HG03108 (cell line): ENCODE results near the gene LGALS7B.
"Not testable (repeated sequence)": the region's sequence is repeated elsewhere in the genome, so short reads cannot be mapped to it uniquely, and the experiment has no call there.

ENCODE experiments used
- ATAC-seq: cut with Tn5 transposase; IDR thresholded peaks from one replicate; pipeline ENCODE4 v1.9.1; 2021; ENCODE audit warnings: moderate library complexity; ENCODE audit not compliant: unreplicated experiment

Gene LGALS7B

DNA sequence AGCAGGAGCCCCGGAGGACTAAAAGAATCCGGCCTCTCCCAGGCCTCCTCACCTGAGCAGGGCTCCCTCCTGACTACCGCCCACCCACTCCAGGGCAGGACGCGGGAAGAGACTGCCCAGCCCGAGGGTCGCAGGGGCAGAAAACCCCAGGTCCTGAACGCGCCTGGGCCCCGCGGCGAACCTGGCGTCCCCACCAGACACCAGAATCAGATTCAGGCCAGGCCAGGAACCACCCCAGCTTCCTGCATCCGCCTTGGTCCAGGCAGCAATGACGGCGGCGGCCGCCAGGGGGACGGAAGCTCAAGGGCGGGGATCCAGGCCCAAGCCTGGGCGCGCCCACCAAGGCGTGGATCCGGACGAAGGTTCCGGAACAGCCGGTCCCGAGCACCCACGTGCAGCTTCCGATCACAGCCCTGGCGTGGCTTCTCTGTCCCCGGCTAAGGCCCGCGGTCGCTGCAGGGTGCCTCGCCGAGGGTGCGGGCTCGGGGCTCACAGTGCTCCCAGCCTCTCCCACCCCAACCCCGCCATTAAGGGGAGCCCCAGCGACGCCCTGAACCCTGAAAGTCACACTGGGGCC is 19.3 kb upstream of the LGALS7B start:
- peak; percentile 69 for ATAC-seq

DNA sequence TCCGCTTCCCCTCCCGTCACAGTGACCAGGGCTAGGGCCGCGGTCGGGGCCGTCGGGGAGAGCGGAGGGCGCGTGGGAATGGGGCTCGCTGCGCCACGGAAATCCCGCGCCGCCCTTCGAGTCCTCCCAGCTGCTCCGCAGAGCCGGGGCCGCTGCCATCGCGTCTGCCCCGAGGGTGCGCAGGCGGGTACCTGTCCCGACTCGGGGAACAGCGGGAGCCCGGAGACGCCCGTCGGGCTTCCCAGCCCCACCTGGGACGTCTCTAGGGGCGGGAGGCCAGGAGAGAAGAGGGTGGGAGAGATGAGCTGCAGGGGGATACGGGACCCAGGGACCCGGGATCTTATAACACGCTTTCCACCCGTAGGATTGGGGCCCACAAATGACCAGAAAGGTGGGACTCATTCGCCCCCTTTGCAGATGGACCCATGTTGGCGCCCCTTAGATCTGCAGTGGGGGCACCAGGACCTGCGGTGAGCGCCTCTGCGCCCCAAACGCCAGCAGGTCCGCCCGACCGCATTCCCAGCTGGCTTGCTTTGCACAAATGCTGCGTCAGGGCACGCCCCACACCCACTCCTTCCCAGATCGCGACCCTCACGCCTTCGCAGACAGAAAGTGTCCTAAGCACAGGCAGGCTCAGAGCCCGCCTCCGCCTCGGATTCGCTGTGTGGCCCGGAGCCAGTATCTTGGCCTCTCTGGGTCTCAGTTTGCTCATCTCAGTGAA is 18.6 kb upstream of the LGALS7B start:
- not testable (repeated sequence) for ATAC-seq

DNA sequence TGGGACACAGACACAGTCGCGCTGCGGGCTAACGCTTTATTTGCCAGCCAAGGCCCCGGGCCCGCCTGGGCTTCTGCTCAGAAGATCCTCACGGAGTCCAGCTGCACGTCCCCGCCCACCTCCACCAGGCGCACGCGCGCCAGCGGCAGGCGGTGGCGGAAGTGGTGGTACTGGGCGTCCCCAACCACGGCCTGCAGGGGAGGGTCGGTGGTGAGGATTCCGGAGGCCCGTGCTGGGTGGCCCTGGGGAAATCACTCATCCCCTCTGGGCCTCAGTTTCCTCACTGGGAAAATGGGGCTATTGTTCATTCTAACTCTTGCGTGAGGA is 18.1 kb upstream of the LGALS7B start:
- ATAC-seq = peak; percentile 61

DNA sequence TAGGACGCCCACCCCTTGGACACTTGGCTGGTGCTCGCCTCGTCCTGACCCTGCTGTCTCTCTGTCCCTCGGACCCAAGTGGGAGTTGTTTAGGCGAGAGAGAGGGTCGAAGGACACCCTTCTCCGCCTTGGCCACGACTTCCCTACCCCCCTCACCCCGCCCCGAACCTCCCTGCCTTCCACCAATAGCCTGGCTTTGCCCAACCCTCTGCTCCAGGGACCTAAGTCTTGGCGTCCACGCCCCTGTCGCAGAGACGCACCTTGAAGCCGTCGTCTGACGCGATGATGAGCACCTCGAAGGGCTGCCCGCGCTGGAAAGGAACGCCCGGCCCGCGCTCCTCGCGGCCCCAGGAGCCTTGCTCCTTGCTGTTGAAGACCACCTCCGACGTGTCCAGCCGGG is 17.4 kb upstream of the LGALS7B start:
- not testable (repeated sequence) for ATAC-seq

DNA sequence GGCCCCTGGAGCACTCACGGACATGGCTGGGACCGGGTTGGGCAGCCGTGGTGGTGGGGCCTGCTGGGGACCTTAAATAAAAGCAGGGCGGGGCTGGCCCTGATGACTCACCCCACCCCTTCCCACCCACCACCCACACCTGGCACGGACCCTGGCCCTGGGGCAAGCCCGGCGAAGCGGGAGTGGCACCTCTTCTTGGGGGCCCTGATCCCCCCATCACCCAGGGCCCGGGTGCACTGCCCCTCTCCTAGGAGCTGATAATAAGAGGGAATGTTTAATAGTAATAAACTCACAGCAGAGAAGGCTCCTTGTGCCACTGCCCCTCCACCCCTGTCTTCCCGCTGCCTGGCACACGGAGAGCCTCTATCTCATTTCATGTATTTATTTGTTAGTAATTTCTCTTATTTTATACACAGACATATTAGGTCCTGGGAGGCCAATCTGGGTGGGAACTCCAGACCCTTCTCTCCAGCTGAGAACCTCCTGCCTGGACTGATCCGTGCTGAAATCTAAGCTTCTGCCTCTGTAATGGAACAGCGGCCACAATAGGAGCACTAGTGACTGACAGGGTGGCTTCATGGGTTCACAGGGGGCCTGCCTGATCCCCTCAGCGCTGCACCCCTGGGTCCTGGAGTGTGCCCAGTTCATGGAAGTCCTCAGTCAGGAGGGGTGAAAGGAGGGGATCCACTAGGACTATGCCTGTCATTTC is 15.4 kb upstream of the LGALS7B start, which contains the start of gene LGALS7:
Gene LGALS7 (minus strand): TSS at position 49 of the 709 bp plus-strand sequence. CDS start 25 bp downstream, at position 24.
- ATAC-seq = no peak

DNA sequence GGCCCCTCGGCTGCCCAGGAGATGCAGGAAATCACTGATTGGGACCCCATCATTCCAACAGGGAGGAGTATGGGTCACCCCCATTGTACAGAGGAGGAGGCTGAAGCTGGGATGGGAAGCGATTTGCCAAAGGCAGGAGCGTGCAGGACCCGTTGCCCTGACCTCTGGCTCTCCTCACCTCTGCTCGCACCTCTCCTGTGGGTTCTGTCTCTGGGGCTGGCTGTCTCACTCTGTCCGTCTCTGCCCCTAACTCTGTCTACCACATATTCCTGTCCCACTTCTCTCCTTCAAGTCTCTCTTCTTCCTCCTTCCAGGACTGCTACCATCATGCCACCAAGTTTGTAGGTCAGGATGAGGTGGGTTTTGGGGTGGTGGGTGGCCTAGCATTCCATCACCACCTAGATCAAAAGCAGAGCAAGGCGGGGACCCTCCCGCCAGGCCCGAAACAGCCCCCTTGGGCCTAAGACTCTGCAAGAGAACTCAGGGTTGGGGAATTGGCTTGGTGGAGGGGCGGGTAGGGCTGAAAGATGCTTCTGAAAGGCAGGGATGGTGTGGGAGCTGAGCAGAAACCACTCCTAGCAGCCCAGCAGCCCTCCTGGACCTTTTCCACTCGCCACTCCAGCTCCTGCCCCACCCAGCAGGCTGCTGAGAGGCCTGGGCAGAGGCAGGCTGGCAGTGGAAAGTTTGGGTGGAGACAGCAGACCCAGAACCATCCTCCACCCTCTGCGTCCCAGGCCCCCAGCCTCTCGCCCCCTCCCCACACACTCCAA is 14.6 kb upstream of the LGALS7B start:
- ATAC-seq = no peak

DNA sequence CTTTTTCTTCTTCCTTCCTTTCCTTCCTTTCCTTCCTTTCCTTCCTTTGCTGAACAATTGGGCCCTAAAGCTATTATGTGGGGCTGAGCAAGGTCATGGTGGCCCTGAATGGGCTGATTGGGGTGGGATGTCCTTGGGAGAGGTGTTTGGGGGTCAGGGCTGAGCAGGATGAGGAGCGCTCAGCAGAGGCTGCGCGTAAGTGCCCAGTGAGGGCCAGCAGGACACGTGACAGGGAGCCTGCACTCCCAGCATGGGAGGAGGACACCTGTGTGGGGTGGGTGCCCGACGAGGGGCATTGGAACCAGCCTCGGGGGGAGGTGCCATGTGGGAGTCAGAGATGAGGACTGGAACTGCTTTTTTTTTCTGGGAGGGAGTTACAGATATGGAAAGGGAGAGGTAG is 10.3 kb upstream of the LGALS7B start:
- ATAC-seq = no peak

DNA sequence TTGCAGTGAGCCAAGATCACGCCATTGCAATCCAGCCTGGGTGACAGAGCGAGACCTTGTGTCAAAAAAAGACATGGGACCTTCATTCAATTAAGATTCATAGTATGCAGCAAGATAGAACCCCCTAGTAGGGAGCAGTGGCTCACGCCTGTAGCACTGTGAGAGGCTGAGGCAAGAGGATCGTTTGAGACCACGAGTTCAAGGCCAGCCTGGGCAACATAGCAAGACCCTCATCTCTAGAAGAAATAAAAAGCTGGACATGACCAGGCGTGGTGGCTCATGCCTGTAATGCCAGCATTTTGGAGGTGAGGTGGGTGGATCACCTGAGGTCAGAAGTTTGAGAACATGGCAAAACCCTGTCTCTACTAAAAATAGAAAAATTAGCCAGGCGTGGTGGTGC is 8.6 kb upstream of the LGALS7B start:
- no peak for ATAC-seq

DNA sequence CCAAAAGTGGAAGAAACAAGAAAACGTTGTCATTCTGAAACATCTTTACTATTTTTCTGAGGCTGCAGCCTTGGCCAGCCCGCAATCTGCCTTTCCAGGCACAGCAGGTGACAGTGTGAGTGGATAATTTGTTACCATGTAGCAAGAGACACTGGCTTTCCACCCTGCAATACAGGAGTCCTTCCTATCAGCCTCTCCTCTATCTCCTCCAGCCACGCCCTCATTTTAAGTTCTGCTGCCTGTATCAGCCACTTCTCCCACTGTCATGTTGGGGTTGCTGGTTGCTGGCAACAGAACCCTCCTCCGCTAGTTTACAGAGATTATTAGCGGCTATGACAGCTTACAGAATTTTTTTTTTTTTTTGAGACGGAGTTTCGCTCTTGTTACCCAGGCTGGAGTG is 7.9 kb upstream of the LGALS7B start:
- ATAC-seq = no peak

DNA sequence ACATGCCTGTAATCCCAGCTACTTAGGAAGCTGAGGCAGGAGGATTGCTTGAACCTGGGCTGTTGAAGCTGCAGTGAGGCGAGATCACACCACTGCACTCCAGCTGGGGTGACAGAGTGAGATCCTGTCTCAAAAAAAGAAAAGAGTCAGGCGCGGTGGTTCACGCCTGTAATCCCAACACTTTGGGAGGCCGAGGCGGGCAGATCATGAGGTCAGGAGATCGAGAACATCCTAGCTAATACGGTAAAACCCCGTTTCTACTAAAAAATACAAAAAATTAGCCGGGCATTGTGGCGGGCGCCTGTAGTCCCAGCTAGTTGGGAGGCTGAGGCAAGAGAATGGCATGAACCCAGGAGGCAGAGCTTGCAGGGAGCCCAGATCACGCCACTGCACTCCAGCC is 6.8 kb upstream of the LGALS7B start:
- ATAC-seq = not testable (repeated sequence)

DNA sequence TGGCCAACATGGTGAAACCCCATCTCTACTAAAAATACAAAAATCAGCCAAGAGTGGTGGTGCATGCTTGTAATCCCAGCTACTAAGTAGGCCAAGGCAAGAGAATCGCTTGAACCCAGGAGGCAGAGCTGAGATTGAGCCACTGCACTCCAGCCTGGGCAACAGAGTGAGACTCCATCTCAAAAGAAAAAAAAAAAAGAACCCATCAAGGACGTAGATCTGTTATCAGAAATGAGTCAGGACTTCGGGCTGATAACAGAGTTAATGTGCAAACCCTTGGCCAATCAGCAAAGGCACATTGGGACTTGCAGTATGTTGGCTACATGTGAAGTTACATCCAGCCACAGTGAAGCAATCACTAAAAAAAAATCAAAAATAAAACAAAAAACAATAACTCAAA is 4.8 kb upstream of the LGALS7B start:
- no peak for ATAC-seq

DNA sequence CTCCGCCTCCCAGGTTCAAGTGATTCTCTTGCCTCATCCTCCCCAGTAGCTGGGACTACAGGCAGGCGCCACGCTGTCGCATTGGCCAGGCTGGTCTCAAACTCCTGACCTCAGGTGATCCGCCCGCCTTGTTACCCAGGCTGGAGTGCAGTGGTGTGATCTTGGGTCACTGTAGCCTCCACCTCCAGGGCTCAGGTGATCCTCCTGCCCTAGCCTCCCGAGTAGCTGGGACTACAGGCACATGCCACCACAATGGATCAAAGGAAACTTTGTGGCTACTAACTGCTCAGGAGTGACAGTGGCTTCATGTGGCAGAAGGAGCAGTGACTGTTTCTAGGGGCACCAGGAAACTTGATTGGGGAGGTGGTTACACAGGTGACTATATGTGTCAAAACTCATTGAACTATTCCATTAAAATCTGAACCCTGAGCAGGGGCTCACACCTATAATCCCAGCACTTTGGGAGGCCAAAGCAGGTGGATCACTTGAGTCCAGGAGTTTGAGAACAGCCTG is 3.8 kb upstream of the LGALS7B start:
- no peak for ATAC-seq

DNA sequence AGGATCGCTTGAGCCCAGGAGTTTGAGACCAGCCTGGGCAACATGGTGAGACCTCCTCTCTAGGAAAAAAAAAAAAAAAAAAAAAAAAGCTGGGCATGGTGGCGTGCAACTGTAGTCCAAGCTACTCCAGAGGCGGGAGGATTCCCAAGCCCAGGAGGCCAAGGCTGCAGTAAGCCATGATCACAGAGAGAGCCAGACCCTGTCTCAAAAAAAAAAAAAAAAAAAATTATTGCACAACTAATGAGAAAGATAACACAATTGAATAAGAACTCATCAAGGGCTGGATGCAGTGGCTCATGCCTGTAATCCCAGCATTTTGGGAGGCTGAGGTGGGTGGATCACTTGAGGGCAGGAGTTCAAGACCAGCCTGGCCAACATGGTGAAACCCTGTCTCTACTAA is 2.9 kb upstream of the LGALS7B start:
- ATAC-seq = not testable (repeated sequence)

DNA sequence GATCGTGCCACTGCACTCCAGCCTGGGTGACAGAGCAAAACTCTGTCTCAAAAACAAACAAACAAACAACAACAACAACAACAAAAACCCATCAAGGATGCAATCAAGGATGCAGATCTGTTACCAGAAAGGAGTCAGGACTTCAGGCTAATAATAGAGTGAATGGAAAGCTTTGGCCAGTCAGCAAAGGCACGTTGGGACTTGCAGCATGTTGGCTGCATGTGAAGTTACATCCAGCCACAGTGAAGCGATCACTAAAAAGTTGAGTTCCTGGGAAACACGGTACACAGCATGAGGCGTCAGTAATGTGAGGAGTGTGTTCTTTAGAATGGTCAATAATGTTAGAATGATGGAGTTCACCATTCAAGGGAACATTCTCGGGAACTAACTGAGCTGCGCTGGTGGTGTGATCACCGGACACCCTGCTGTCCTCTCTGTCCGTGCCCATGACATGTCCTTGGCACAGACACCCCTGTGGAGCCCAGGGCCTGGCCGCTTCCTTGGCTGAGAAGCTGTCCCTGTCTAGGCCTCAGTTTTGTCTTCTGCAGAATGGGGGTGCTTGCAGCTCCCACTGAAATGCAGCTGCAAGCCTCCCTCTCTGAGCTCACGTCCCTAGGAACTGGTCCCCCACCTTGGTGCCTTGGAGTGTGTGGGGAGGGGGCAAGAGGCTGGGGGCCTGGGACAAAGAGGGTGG is 2.3 kb upstream of the LGALS7B start:
- ATAC-seq = no peak

DNA sequence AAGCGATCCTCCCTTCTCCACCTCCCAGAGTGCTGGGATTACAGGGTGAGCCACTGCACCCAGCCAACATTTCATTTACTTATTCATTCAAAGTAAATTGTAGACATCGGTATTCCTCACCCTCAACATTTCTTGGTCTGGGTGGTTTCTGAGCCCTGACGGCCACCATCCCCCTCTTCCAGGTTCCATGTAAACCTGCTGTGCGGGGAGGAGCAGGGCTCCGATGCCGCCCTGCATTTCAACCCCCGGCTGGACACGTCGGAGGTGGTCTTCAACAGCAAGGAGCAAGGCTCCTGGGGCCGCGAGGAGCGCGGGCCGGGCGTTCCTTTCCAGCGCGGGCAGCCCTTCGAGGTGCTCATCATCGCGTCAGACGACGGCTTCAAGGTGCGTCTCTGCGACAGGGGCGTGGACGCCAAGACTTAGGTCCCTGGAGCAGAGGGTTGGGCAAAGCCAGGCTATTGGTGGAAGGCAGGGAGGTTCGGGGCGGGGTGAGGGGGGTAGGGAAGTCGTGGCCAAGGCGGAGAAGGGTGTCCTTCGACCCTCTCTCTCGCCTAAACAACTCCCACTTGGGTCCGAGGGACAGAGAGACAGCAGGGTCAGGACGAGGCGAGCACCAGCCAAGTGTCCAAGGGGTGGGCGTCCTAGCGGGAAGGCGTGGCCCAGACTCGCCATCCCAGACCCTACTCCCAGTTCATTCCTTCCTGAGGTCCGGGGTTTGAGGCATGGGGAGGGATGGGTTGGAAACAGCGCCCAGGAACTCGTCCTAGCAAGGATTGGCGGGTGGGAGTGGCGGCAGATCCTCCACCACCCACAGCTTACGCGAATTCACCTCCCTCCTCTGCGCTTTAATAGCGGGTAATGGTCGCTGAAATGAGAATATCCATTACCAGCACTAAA is 1.8 kb downstream of the LGALS7B start:
- ATAC-seq = not testable (repeated sequence)

DNA sequence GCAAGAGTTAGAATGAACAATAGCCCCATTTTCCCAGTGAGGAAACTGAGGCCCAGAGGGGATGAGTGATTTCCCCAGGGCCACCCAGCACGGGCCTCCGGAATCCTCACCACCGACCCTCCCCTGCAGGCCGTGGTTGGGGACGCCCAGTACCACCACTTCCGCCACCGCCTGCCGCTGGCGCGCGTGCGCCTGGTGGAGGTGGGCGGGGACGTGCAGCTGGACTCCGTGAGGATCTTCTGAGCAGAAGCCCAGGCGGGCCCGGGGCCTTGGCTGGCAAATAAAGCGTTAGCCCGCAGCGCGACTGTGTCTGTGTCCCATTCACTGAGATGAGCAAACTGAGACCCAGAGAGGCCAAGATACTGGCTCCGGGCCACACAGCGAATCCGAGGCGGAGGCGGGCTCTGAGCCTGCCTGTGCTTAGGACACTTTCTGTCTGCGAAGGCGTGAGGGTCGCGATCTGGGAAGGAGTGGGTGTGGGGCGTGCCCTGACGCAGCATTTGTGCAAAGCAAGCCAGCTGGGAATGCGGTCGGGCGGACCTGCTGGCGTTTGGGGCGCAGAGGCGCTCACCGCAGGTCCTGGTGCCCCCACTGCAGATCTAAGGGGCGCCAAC is 2.6 kb downstream of the LGALS7B start:
- ATAC-seq = peak; percentile 76

DNA sequence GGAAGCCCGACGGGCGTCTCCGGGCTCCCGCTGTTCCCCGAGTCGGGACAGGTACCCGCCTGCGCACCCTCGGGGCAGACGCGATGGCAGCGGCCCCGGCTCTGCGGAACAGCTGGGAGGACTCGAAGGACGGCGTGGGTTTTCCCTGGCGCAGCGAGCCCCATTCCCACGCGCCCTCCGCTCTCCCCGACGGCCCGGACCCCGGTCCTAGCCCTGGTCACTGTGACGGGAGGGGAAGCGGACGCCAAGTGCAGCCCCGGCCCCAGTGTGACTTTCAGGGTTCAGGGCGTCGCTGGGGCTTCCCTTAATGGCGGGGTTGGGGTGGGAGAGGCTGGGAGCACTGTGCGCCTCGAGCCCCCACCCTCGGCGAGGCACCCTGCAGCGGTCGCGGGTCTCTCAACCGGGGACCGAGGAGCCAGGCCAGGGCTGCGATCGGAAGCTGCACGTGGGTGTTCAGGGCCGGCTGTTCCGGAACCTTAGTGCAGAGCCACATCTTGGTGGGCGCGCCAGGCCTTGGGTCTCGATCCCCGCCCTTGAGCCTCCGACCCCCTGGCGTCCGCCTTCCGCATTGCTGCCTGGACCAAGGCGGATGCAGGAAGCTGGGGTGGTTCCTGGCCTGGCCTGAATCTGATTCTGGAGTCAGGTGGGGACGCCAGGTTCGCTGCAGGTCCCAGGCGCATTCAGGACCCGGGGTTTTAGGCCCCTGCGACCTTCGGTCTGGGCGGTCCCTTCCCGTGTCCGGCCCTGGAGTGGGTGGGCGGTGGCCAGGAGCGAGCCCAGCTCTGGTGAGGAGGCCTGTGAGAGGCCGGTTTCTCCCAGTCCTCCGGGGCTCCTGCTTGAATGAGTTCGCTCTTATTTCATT is 3.5 kb downstream of the LGALS7B start:
- ATAC-seq = no peak

DNA sequence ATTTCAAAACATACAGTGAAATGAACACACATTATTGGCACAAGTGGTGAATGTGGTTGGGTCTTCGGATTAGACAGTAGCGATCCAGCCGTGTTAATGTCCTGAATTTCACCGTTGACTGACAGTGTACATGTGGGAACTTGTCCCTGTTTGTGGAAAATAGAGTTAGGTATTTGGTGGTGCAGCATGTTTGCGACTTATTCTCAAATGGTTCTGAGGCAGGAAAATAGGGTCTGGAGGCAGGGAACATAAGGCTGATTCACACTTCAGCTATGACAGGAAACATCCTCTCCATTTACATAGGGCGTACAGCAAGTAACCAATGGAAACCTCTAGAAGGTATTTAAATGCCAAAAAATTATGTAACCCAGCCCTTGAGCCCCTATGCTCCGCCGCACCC is 4.2 kb downstream of the LGALS7B start:
- ATAC-seq = no peak
